Adipocyte (in vitro differentiated cells): ENCODE results near the gene SPC24.

Source experiments
- DNase-seq: peaks from one replicate; pipeline ENCODE4 v3.0.0-alpha.2; 2015; ENCODE audit warnings: low read depth
- H3K27me3 ChIP-seq: replicated peaks from 2 replicates; pipeline ENCODE4 v1.7.0; 2013; ENCODE audit warnings: mild to moderate bottlenecking, low read length, moderate library complexity; ENCODE audit not compliant: control insufficient read depth, insufficient read depth
- H3K36me3 ChIP-seq: 2 replicates; pipeline ENCODE4 v1.7.0; 2013; ENCODE audit warnings: low read length, mild to moderate bottlenecking, moderate library complexity; ENCODE audit not compliant: control insufficient read depth, insufficient read depth, severe bottlenecking
- H3K4me1 ChIP-seq: 2 replicates; pipeline ENCODE4 v1.7.0; 2013; ENCODE audit warnings: mild to moderate bottlenecking, low read length, moderate library complexity; ENCODE audit not compliant: control insufficient read depth, insufficient read depth
- H3K4me3 ChIP-seq: 2 replicates; pipeline ENCODE4 v1.7.0; 2013; ENCODE audit warnings: mild to moderate bottlenecking, low read length, moderate library complexity
- H3K9ac ChIP-seq: 2 replicates; pipeline ENCODE4 v1.7.0; 2013; ENCODE audit warnings: mild to moderate bottlenecking, low read length, moderate library complexity
- H3K9me3 ChIP-seq: 2 replicates; pipeline ENCODE4 v1.7.0; 2013; ENCODE audit warnings: mild to moderate bottlenecking, low read length, moderate library complexity; ENCODE audit not compliant: control insufficient read depth

SPC24 gene

GRCh38 chr19:11198175-11198534 lies 42.6 kb upstream of the SPC24 start:
- peaks cover 31% of the 10 kb centered on the region for H3K36me3 ChIP-seq

GRCh38 chr19:11197291-11198174 lies 42.0 kb upstream of the SPC24 start, which contains the start of gene KANK2:
Gene KANK2, minus strand, starts transcription at chr19:11197545. Its CDS starts 3,034 bp downstream, at chr19:11194511.
- Histone ChIP-seq H3K9ac (peak within 1 kb of the TSS; percentile 99), H3K4me3 (peak within 1 kb of the TSS; percentile 97), H3K27me3 (no peaks in the 10 kb centered on the region), H3K36me3 (peaks cover 38% of the 10 kb centered on the region), H3K9me3 (no peaks in the 10 kb centered on the region), H3K4me1 (peaks cover 42% of the 10 kb centered on the region)
- peak; percentile 92 for DNase-seq

More at GRCh38 chr19:11198175-11198534, 42.6 kb upstream of the SPC24 start:
- no peak for DNase-seq
- Histone ChIP-seq H3K27me3 (no peaks in the 10 kb centered on the region), H3K9me3 (no peaks in the 10 kb centered on the region), H3K4me3 (peak overlapping the region; percentile 40), H3K9ac (peak overlapping the region; percentile 71), H3K4me1 (peaks cover 42% of the 10 kb centered on the region)

GRCh38 chr19:11196406-11197287 lies 41.1 kb upstream of the SPC24 start:
- Histone ChIP-seq H3K36me3 (peaks cover 41% of the 10 kb centered on the region), H3K4me3 (peak overlapping the region; percentile 97), H3K27me3 (no peaks in the 10 kb centered on the region), H3K9ac (peak overlapping the region; percentile 99), H3K4me1 (peaks cover 48% of the 10 kb centered on the region), H3K9me3 (no peaks in the 10 kb centered on the region)
- DNase-seq = peak; percentile 73

- H3K27me3 ChIP-seq = no peaks in the 10 kb centered on the region
- peaks cover 36% of the 10 kb centered on the region for H3K36me3 ChIP-seq
- no peak for DNase-seq
- H3K9ac ChIP-seq = peak overlapping the region; percentile 85
- H3K4me3 ChIP-seq = peak overlapping the region; percentile 97
- H3K4me1 ChIP-seq = peaks cover 54% of the 10 kb centered on the region
- no peaks in the 10 kb centered on the region for H3K9me3 ChIP-seq
Observed at GRCh38 chr19:11195681-11196080, 40.1 kb upstream of the SPC24 start.

- H3K9ac ChIP-seq = peak overlapping the region; percentile 85
- peak; percentile 54 for DNase-seq
- H3K36me3 ChIP-seq = peaks cover 33% of the 10 kb centered on the region
- peaks cover 60% of the 10 kb centered on the region for H3K4me1 ChIP-seq
- H3K4me3 ChIP-seq = peak overlapping the region; percentile 97
- no peaks in the 10 kb centered on the region for H3K9me3 ChIP-seq
- H3K27me3 ChIP-seq = no peaks in the 10 kb centered on the region
Observed at GRCh38 chr19:11194656-11195558, 39.3 kb upstream of the SPC24 start.

- H3K27me3 ChIP-seq = no peaks in the 10 kb centered on the region
- peak overlapping the region; percentile 54 for H3K9ac ChIP-seq
- H3K36me3 ChIP-seq = peaks cover 33% of the 10 kb centered on the region
- no peak for DNase-seq
- no peaks in the 10 kb centered on the region for H3K9me3 ChIP-seq
- H3K4me3 ChIP-seq = peak overlapping the region; percentile 4
- peaks cover 66% of the 10 kb centered on the region for H3K4me1 ChIP-seq
Observed at GRCh38 chr19:11194173-11194572, 38.6 kb upstream of the SPC24 start.

- peaks cover 39% of the 10 kb centered on the region for H3K36me3 ChIP-seq
- H3K9ac ChIP-seq = peak overlapping the region; percentile 49
- H3K4me1 ChIP-seq = peaks cover 63% of the 10 kb centered on the region
- H3K27me3 ChIP-seq = no peaks in the 10 kb centered on the region
- no peak overlapping the region for H3K4me3 ChIP-seq
- DNase-seq = no peak
- no peaks in the 10 kb centered on the region for H3K9me3 ChIP-seq
Observed at GRCh38 chr19:11192957-11193939, 37.7 kb upstream of the SPC24 start.

GRCh38 chr19:11191934-11192333 lies 36.4 kb upstream of the SPC24 start:
- DNase-seq = no peak
- no peaks in the 10 kb centered on the region for H3K9me3 ChIP-seq
- peak overlapping the region; percentile 65 for H3K4me3 ChIP-seq
- peaks cover 59% of the 10 kb centered on the region for H3K4me1 ChIP-seq
- H3K9ac ChIP-seq = peak overlapping the region; percentile 49
- H3K36me3 ChIP-seq = peaks cover 52% of the 10 kb centered on the region
- no peaks in the 10 kb centered on the region for H3K27me3 ChIP-seq

- peak; percentile 62 for DNase-seq
- H3K36me3 ChIP-seq = peaks cover 59% of the 10 kb centered on the region
Observed at GRCh38 chr19:11191273-11191755, 35.7 kb upstream of the SPC24 start.

More at GRCh38 chr19:11191273-11191755, 35.7 kb upstream of the SPC24 start:
- Histone ChIP-seq H3K4me3 (peak overlapping the region; percentile 65), H3K27me3 (no peaks in the 10 kb centered on the region), H3K4me1 (peaks cover 56% of the 10 kb centered on the region), H3K9ac (peak overlapping the region; percentile 49), H3K9me3 (no peaks in the 10 kb centered on the region)
